SK-N-SH (cell line): ENCODE data around the gene TMEM150C. TPM values are rescaled to one million over a fixed set of nuclear protein-coding genes. Genes with fewer than 3 reads are reported as not detected.

ENCODE experiments used
- CTCF ChIA-PET: fragments of 300-600, 350-600 bp; formaldehyde crosslinking; extraction: SDS; loops from one replicate; lab custom pipeline; 2021; lab: Yijun Ruan, JAX
- POLR2A ChIA-PET: fragments of 350-600 bp; sonication (Branson Sonifier 250); formaldehyde crosslinking; extraction: SDS; loops from one replicate; lab custom pipeline; 2020; ENCODE audit warnings: antibody characterized with exemption, inconsistent platforms; lab: Yijun Ruan, JAX
- DNase-seq: peaks from one replicate; pipeline ENCODE4 v3.0.0; 2012
- H2AFZ ChIP-seq: fragments of 200-600 bp; sonication (generic); 2 replicates; pipeline ENCODE4 v1.8.1; 2016; ENCODE audit warnings: antibody characterized with exemption, mild to moderate bottlenecking, low read depth
- H3F3A ChIP-seq: fragments of 200-600 bp; sonication (generic); replicated peaks from 2 replicates; pipeline ENCODE3; 2016; ENCODE audit warnings: antibody characterized with exemption, mild to moderate bottlenecking; ENCODE audit not compliant: insufficient read depth
- H3K27ac ChIP-seq, 2 experiments: fragments of 200-500 bp in 1 of 2; fragments of 200-600 bp in 1 of 2; sonication (Bioruptor generic) in 1 of 2; sonication (generic), shearing (Covaris generic) in 1 of 2; 2 replicates each; pipeline versions ENCODE4 v1.5.1 to v1.6.1; 2014 to 2016; ENCODE audit warnings: low read depth in 2 of 2, inconsistent platforms in 1 of 2, low read length in 1 of 2, mild to moderate bottlenecking in 1 of 2, mixed read lengths in 1 of 2
- H3K27me3 ChIP-seq: fragments of 200-600 bp; sonication (generic), shearing (Covaris generic); 2 replicates; pipeline ENCODE4 v1.6.1; 2016; ENCODE audit warnings: mixed run types; ENCODE audit not compliant: insufficient read depth
- H3K36me3 ChIP-seq, 2 experiments: fragments of 200-500 bp in 1 of 2; fragments of 200-600 bp in 1 of 2; sonication (Bioruptor generic) in 1 of 2; sonication (generic) in 1 of 2; replicated peaks in 1 of 2; 2 replicates each; pipeline versions ENCODE3 to v1.5.1; 2014 to 2016; ENCODE audit warnings: low read length in 1 of 2, mild to moderate bottlenecking in 1 of 2; ENCODE audit not compliant: insufficient read depth in 2 of 2, control insufficient read depth in 1 of 2
- H3K4me1 ChIP-seq, 2 experiments: fragments of 200-500 bp in 1 of 2; fragments of 200-600 bp in 1 of 2; sonication (Bioruptor generic) in 1 of 2; sonication (generic), shearing (Covaris generic) in 1 of 2; 2 replicates each; pipeline versions ENCODE4 v1.5.1 to v1.6.1; 2014 to 2016; ENCODE audit warnings: low read depth in 1 of 2, low read length in 1 of 2, mixed run types in 1 of 2; ENCODE audit not compliant: insufficient read depth in 2 of 2, control insufficient read depth in 1 of 2
- H3K4me2 ChIP-seq: fragments of 200-600 bp; sonication (generic), shearing (Covaris generic); 2 replicates; pipeline ENCODE4 v1.6.1; 2017; ENCODE audit warnings: mixed run types
- H3K4me3 ChIP-seq, 2 experiments: fragments of 200-500 bp in 1 of 2; fragments of 200-600 bp in 1 of 2; sonication (Bioruptor generic) in 1 of 2; sonication (generic), shearing (Covaris generic) in 1 of 2; 2 replicates each; pipeline versions ENCODE4 v1.5.1 to v1.8.1; 2014 to 2016; ENCODE audit warnings: low read depth in 2 of 2, inconsistent platforms in 1 of 2, low read length in 1 of 2, mild to moderate bottlenecking in 1 of 2, mixed read lengths in 1 of 2, moderate library complexity in 1 of 2
- H3K79me2 ChIP-seq: fragments of 200-600 bp; sonication (generic); 2 replicates; pipeline ENCODE4 v1.8.1; 2017; ENCODE audit warnings: mild to moderate bottlenecking; ENCODE audit not compliant: insufficient read depth
- H3K9ac ChIP-seq: fragments of 200-600 bp; sonication (generic); 2 replicates; pipeline ENCODE4 v1.6.1; 2017; ENCODE audit warnings: mixed run types
- H3K9me2 ChIP-seq: fragments of 200-600 bp; sonication (generic); 2 replicates; pipeline ENCODE4 v1.6.1; 2017; ENCODE audit warnings: mixed run types
- H3K9me3 ChIP-seq: fragments of 200-600 bp; sonication (generic); 2 replicates; pipeline ENCODE4 v1.6.1; 2017; ENCODE audit warnings: mixed run types, mild to moderate bottlenecking, moderate library complexity
- H4K20me1 ChIP-seq: fragments of 200-600 bp; sonication (generic); 2 replicates; pipeline ENCODE4 v1.6.1; 2017; ENCODE audit warnings: mild to moderate bottlenecking, mixed run types; ENCODE audit not compliant: insufficient read depth
- CHD2 ChIP-seq: fragments of 150-350 bp; IDR thresholded peaks from 2 replicates; pipeline ENCODE4 v1.6.1; 2018; ENCODE audit warnings: low read length; ENCODE audit not compliant: partially characterized antibody
- EP300 ChIP-seq, 2 experiments: IDR thresholded peaks; 2 replicates each; pipeline versions ENCODE4 v1.4.0 to v1.6.1; 2012; ENCODE audit warnings: borderline replicate concordance in 1 of 2, low read depth in 1 of 2, low read length in 1 of 2
- EZH2phosphoT487 ChIP-seq: fragments of 200-600 bp; sonication (generic); IDR thresholded peaks from 2 replicates; pipeline ENCODE4 v1.6.1; 2017; ENCODE audit warnings: low read depth, mixed run types, mild to moderate bottlenecking, antibody characterized with exemption, moderate library complexity, borderline replicate concordance
- FOXJ3 ChIP-seq: sonication (generic); formaldehyde crosslinking; IDR thresholded peaks from 2 replicates; pipeline ENCODE4 v1.5.1; 2020; ENCODE audit warnings: mild to moderate bottlenecking, missing genetic modification reagents
- FOXM1 ChIP-seq: IDR thresholded peaks from 2 replicates; pipeline ENCODE4 v1.4.0; 2012; ENCODE audit warnings: low read depth, mild to moderate bottlenecking
- GATA2 ChIP-seq: sonication (generic); formaldehyde crosslinking; IDR thresholded peaks from 2 replicates; pipeline ENCODE4 v1.5.0; 2020; ENCODE audit warnings: mild to moderate bottlenecking, missing genetic modification reagents
- MXI1 ChIP-seq: IDR thresholded peaks from 2 replicates; pipeline ENCODE4 v1.6.1; 2012; ENCODE audit warnings: mild to moderate bottlenecking, low read depth, low read length, improper control_type of control experiment
- NRF1 ChIP-seq: IDR thresholded peaks from 2 replicates; pipeline ENCODE4 v1.6.1; 2012; ENCODE audit warnings: low read depth, mild to moderate bottlenecking, low read length
- POLR2AphosphoS5 ChIP-seq: IDR thresholded peaks from 2 replicates; pipeline ENCODE4 v1.6.1; 2012; ENCODE audit warnings: low read depth, low read length
- RFX5 ChIP-seq: IDR thresholded peaks from 2 replicates; pipeline ENCODE4 v1.6.1; 2012; ENCODE audit warnings: mild to moderate bottlenecking, improper control_type of control experiment, low read length
- TAF1 ChIP-seq: IDR thresholded peaks from 2 replicates; pipeline ENCODE4 v1.6.1; 2012; ENCODE audit warnings: low read depth, mild to moderate bottlenecking, low read length, moderate library complexity, borderline replicate concordance
- TEAD4 ChIP-seq: IDR thresholded peaks from 2 replicates; pipeline ENCODE4 v1.4.0; 2012; ENCODE audit warnings: mild to moderate bottlenecking, borderline replicate concordance; ENCODE audit not compliant: insufficient read depth
- WGBS: methylation state at CpG from one replicate; pipeline ENCODE4 v1.1.6; 2017; ENCODE audit warnings: low lambda C conversion rate; 5-methylcytosine and 5-hydroxymethylcytosine counted together
- polyA plus RNA-seq, 3 experiments: library from polyadenylated mRNA; depleted of rRNA; stranded (reverse); fragments of >200 nt; gene quantifications; 2 replicates each; pipeline ENCODE4 v1.2.3, GENCODE V29; 2012
- TF ChIP-seq, protein P1 (sequence below): IDR thresholded peaks from 2 replicates; pipeline ENCODE4 v1.4.0; 2012; ENCODE audit warnings: low read depth, borderline replicate concordance
- TF ChIP-seq, protein P2 (sequence below): fragments of 200-600 bp; sonication (generic); IDR thresholded peaks from 2 replicates; pipeline ENCODE4 v1.6.1; 2017; ENCODE audit warnings: antibody characterized with exemption, mild to moderate bottlenecking, moderate library complexity
- TF ChIP-seq, protein P3 (sequence below): fragments of 150-350 bp; IDR thresholded peaks from 2 replicates; pipeline ENCODE4 v1.6.1; 2016; ENCODE audit warnings: mild to moderate bottlenecking, low read depth, low read length

The TMEM150C gene
- polyA plus RNA-seq, 1 of the 3 experiments (the other 2 are of a cell fraction), result 1.0 TPM

DNA sequence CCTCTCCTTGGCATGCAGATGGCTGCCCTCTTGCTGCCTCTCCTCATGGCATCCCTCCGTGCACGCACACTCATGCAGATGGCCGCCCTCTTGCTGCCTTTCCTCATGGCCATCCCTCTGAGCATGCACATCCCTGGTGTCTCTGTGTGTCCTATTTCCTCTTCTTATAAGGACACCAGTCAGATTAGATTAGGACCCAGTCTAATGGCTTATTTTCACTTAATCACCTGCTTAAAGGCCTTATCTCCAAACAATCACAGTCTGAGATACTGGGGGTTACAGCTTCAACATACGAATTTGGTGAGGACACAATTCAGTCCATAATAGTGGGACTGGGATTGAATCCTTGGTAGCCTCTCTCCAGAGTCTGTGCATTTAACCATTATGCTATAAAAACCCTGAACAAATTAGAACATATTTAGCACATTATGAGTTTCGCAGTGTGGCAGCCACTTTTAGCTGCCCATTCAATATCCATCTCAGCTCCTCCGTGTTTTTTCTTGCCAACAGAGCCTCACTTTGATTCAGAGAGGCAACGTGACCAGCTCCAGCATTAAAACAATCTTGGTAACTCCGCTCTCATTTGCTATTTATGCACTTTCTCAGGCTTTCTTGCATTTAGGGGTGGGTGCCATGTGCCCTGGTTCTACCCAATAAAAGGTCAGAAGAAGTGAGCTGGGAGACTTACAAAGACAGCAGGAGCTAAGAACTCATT is 26.2 kb upstream of the TMEM150C start:
- H3K4me3 ChIP-seq, result no peak overlapping the region
- POLR2A ChIA-PET, result no interaction called here
- H3K36me3 ChIP-seq, result no peaks in the 10 kb centered on the region
- CTCF ChIA-PET, result interaction anchor here (1.6 kb wide), 1 partner anchor 13 kb away, joined by 3 read pairs; no protein-coding TSS in a partner anchor
- no peak overlapping the region for H3K4me2 ChIP-seq
- H3K4me1 ChIP-seq, result peaks cover 0 to 5% of the 10 kb centered on the region in 2 experiments; a peak in 2 of 4 replicates
- no peaks in the 10 kb centered on the region for H3F3A ChIP-seq
- H4K20me1 ChIP-seq, result no peaks in the 10 kb centered on the region
- no peaks in the 10 kb centered on the region for H3K9me3 ChIP-seq
- H3K27me3 ChIP-seq, result peaks cover 18% of the 10 kb centered on the region; the same call in 1 of the 2 replicates
- H3K79me2 ChIP-seq, result no peaks in the 10 kb centered on the region
- H2AFZ ChIP-seq, result no peak overlapping the region
- no peak for TF ChIP-seq MXI1
- TF ChIP-seq GATA2 (CRISPR knock-in tag), result 0 out of 2 replicates have a peak, but pooled peaks have one; percentile 15
- no peak for TF ChIP-seq FOXJ3
- TF ChIP-seq RFX5, result no peak
- TF ChIP-seq, protein P1, sequence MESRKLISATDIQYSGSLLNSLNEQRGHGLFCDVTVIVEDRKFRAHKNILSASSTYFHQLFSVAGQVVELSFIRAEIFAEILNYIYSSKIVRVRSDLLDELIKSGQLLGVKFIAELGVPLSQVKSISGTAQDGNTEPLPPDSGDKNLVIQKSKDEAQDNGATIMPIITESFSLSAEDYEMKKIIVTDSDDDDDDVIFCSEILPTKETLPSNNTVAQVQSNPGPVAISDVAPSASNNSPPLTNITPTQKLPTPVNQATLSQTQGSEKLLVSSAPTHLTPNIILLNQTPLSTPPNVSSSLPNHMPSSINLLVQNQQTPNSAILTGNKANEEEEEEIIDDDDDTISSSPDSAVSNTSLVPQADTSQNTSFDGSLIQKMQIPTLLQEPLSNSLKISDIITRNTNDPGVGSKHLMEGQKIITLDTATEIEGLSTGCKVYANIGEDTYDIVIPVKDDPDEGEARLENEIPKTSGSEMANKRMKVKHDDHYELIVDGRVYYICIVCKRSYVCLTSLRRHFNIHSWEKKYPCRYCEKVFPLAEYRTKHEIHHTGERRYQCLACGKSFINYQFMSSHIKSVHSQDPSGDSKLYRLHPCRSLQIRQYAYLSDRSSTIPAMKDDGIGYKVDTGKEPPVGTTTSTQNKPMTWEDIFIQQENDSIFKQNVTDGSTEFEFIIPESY, result no peak
- TF ChIP-seq CHD2, result no peak
- TF ChIP-seq TEAD4, result no peak
- no peak for TF ChIP-seq TAF1
- TF ChIP-seq, all 33 proteins: peak for 1
- DNase-seq, result no peak
- H3K9ac ChIP-seq, result no peak overlapping the region
- H3K9me2 ChIP-seq, result no peaks in the 10 kb centered on the region
- no peak overlapping the region for H3K27ac ChIP-seq
- 54% methylated on average over 8 of the region's 8 CpGs for WGBS

DNA sequence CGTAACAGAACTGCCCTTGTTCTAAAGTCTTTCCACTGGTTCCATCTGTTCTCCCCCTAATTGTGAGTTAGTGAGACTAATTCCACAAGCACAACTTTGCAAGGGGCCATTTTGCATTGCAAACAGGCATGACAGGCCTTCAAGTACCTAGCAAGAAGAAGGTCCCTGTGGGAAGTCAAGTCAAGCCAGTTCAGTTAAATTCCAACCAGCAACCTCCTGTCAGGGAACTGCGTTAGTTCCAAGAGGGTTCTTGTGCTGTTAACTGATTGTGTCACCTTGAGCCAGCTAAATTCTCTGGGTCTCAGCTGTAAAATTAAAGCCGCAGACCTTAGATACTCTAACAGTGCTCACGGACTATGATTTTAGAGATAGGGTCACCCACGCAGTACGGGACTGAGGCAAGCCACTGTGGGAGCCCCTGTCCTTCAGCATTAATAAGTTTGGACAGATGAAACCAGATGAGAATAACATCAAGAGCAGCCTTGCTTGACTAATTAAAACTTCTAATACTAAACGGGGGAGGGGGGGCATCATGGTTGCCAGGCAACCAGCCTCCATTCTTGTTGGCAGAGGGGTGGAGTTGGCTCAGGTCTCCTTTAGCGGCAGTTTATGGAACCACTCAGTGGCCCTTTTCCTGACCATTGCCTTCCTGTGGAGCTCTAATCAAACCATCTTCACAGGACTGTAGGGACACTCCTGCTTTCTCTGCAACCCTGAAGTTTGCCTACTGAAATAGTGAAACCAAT is 24.1 kb upstream of the TMEM150C start:
- no peak overlapping the region for H3K9ac ChIP-seq
- CTCF ChIA-PET, result interaction anchor here (0.7 to 1.6 kb wide), 2 partner anchors 15 to 100 kb away, joined by 3 read pairs; no protein-coding TSS in a partner anchor
- H3K27me3 ChIP-seq, result peaks cover 2% of the 10 kb centered on the region; the same call in 1 of the 2 replicates
- H3K79me2 ChIP-seq, result no peaks in the 10 kb centered on the region
- no peak for DNase-seq
- H3K36me3 ChIP-seq, result no peaks in the 10 kb centered on the region
- POLR2A ChIA-PET, result no interaction called here
- no peak overlapping the region for H3K27ac ChIP-seq
- H3K4me2 ChIP-seq, result no peak overlapping the region
- no peaks in the 10 kb centered on the region for H3F3A ChIP-seq
- no peak overlapping the region for H2AFZ ChIP-seq
- WGBS, result 68% methylated on average over 8 of the region's 8 CpGs
- peaks cover 0 to 5% of the 10 kb centered on the region in 2 experiments; a peak in 2 of 4 replicates for H3K4me1 ChIP-seq
- no peaks in the 10 kb centered on the region for H3K9me3 ChIP-seq
- H3K9me2 ChIP-seq, result no peaks in the 10 kb centered on the region
- H4K20me1 ChIP-seq, result no peaks in the 10 kb centered on the region
- H3K4me3 ChIP-seq, result no peak overlapping the region
- TF ChIP-seq GATA2 (CRISPR knock-in tag), result no peak
- TF ChIP-seq, protein P2, sequence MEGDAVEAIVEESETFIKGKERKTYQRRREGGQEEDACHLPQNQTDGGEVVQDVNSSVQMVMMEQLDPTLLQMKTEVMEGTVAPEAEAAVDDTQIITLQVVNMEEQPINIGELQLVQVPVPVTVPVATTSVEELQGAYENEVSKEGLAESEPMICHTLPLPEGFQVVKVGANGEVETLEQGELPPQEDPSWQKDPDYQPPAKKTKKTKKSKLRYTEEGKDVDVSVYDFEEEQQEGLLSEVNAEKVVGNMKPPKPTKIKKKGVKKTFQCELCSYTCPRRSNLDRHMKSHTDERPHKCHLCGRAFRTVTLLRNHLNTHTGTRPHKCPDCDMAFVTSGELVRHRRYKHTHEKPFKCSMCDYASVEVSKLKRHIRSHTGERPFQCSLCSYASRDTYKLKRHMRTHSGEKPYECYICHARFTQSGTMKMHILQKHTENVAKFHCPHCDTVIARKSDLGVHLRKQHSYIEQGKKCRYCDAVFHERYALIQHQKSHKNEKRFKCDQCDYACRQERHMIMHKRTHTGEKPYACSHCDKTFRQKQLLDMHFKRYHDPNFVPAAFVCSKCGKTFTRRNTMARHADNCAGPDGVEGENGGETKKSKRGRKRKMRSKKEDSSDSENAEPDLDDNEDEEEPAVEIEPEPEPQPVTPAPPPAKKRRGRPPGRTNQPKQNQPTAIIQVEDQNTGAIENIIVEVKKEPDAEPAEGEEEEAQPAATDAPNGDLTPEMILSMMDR, result no peak
- no peak for TF ChIP-seq POLR2AphosphoS5
- TF ChIP-seq FOXM1, result no peak
- no peak for TF ChIP-seq TEAD4
- TF ChIP-seq, protein P1, result no peak
- TF ChIP-seq EZH2phosphoT487, result no peak
- TF ChIP-seq, protein P3, sequence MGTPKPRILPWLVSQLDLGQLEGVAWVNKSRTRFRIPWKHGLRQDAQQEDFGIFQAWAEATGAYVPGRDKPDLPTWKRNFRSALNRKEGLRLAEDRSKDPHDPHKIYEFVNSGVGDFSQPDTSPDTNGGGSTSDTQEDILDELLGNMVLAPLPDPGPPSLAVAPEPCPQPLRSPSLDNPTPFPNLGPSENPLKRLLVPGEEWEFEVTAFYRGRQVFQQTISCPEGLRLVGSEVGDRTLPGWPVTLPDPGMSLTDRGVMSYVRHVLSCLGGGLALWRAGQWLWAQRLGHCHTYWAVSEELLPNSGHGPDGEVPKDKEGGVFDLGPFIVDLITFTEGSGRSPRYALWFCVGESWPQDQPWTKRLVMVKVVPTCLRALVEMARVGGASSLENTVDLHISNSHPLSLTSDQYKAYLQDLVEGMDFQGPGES, result no peak
- TF ChIP-seq EP300 (IDR thresholded peaks at IDR 0.05; ENCODE audit: borderline replicate concordance in 1 of 2, low read depth in 1 of 2, low read length in 1 of 2), result no peak
- no peak for TF ChIP-seq MXI1
- TF ChIP-seq FOXJ3, result no peak
- no peak for TF ChIP-seq NRF1
